Dedifferentiated amniotic fluid mesenchymal stem cell (primary cell): ENCODE measurements around the gene SDF2.

Experiments used
- DNase-seq: peaks from one replicate; pipeline ENCODE4 v3.0.0-alpha.2; 2016; ENCODE audit errors: extremely low spot score

SDF2 gene

GRCh38 chr17:28661635-28662526 is at the start of gene SDF2, which contains the start of gene SUPT6H:
Gene SDF2, minus strand, starts transcription at chr17:28661906. Its CDS starts 30 bp downstream, at chr17:28661876.
Gene SUPT6H, plus strand, starts transcription at chr17:28662205. Its CDS starts 11,197 bp downstream, at chr17:28673402.
- DNase-seq, result peak; percentile 83

- peak; percentile 77 for DNase-seq
Measured at GRCh38 chr17:28710861-28711722, 49.4 kb upstream of the SDF2 start.

GRCh38 chr17:28707339-28707720 is 45.6 kb upstream of the SDF2 start:
- no peak for DNase-seq

GRCh38 chr17:28706471-28707338 is 45.0 kb upstream of the SDF2 start:
- DNase-seq, result no peak

- no peak for DNase-seq
Measured at GRCh38 chr17:28705728-28706334, 44.1 kb upstream of the SDF2 start.

GRCh38 chr17:28705074-28705659 is 43.5 kb upstream of the SDF2 start:
- no peak for DNase-seq

GRCh38 chr17:28704219-28704858 is 42.6 kb upstream of the SDF2 start:
- DNase-seq, result no peak

GRCh38 chr17:28703552-28704218 is 42.0 kb upstream of the SDF2 start:
- DNase-seq, result no peak

- DNase-seq, result no peak
Measured at GRCh38 chr17:28702752-28703150, 41.0 kb upstream of the SDF2 start.

GRCh38 chr17:28702026-28702751 is 40.5 kb upstream of the SDF2 start:
- no peak for DNase-seq

- no peak for DNase-seq
Measured at GRCh38 chr17:28700830-28701492, 39.3 kb upstream of the SDF2 start.

GRCh38 chr17:28700278-28700677 is 38.6 kb upstream of the SDF2 start:
- no peak for DNase-seq

- DNase-seq, result no peak
Measured at GRCh38 chr17:28698253-28698941, 36.7 kb upstream of the SDF2 start.

- no peak for DNase-seq
Measured at GRCh38 chr17:28693869-28694268, 32.2 kb upstream of the SDF2 start.

- no peak for DNase-seq
Measured at GRCh38 chr17:28689011-28689410, 27.3 kb upstream of the SDF2 start.

- no peak for DNase-seq
Measured at GRCh38 chr17:28688481-28688880, 26.8 kb upstream of the SDF2 start.

GRCh38 chr17:28686296-28686695 is 24.6 kb upstream of the SDF2 start:
- DNase-seq, result no peak

GRCh38 chr17:28685366-28685765 is 23.7 kb upstream of the SDF2 start:
- DNase-seq, result no peak
